Retina (tissue), 1 donor: ENCODE measurements around the gene MSRB2.
"Not testable (repeated sequence)": the region's sequence is repeated elsewhere in the genome, so short reads cannot be mapped to it uniquely, and the experiment has no call there.

Source experiments
- DNase-seq: peaks from one replicate; pipeline ENCODE4 v3.0.0-alpha.2; 2016

The MSRB2 gene

GRCh38 chr10:23095404-23095965 lies at the start of gene MSRB2:
MSRB2 (plus strand) TSS chr10:23095579; CDS start chr10:23095609, 30 bp downstream.
- peak; percentile 63 for DNase-seq

- no peak for DNase-seq
Measured at GRCh38 chr10:23046027-23046426, 49.4 kb upstream of the MSRB2 start.

GRCh38 chr10:23047201-23048050 lies 48.0 kb upstream of the MSRB2 start:
- no peak for DNase-seq

GRCh38 chr10:23048191-23048590 lies 47.2 kb upstream of the MSRB2 start:
- no peak for DNase-seq

GRCh38 chr10:23051278-23051677 lies 44.1 kb upstream of the MSRB2 start:
- no peak for DNase-seq

GRCh38 chr10:23051855-23052331 lies 43.5 kb upstream of the MSRB2 start:
- DNase-seq: no peak

GRCh38 chr10:23053036-23053435 lies 42.3 kb upstream of the MSRB2 start:
- no peak for DNase-seq

GRCh38 chr10:23055424-23056185 lies 39.8 kb upstream of the MSRB2 start:
- peak; percentile 40 for DNase-seq

- DNase-seq: no peak
Measured at GRCh38 chr10:23056186-23056579, 39.2 kb upstream of the MSRB2 start.

GRCh38 chr10:23058366-23058765 lies 37.0 kb upstream of the MSRB2 start:
- DNase-seq: no peak

GRCh38 chr10:23060918-23061317 lies 34.5 kb upstream of the MSRB2 start:
- no peak for DNase-seq

- DNase-seq: peak; percentile 35
Measured at GRCh38 chr10:23063045-23063972, 32.1 kb upstream of the MSRB2 start.

GRCh38 chr10:23063973-23064812 lies 31.2 kb upstream of the MSRB2 start:
- DNase-seq: no peak

- not testable (repeated sequence) for DNase-seq
Measured at GRCh38 chr10:23064813-23065114, 30.6 kb upstream of the MSRB2 start.

GRCh38 chr10:23065181-23065948 lies 30.0 kb upstream of the MSRB2 start:
- no peak for DNase-seq

GRCh38 chr10:23067337-23067736 lies 28.0 kb upstream of the MSRB2 start:
- no peak for DNase-seq

GRCh38 chr10:23067939-23068775 lies 27.2 kb upstream of the MSRB2 start:
- DNase-seq: peak; percentile 81

- no peak for DNase-seq
Measured at GRCh38 chr10:23069019-23069815, 26.2 kb upstream of the MSRB2 start.
